SK-N-MC (cell line): Measurements from ENCODE around the gene ATXN10.

ENCODE experiments used
- EZH2 ChIP-seq: fragments of 200-600 bp; sonication (generic); IDR thresholded peaks from one replicate; pipeline ENCODE4 v1.6.1; 2017; ENCODE audit warnings: antibody characterized with exemption
- FOXP2 ChIP-seq: optimal IDR thresholded peaks from 2 replicates; pipeline ENCODE3; 2011; ENCODE audit warnings: mild to moderate bottlenecking, moderate library complexity; ENCODE audit not compliant: insufficient read depth; ENCODE audit errors: extremely low read length, control extremely low read depth
- POLR2AphosphoS5 ChIP-seq: IDR thresholded peaks from 2 replicates; pipeline ENCODE4 v1.6.1; 2012; ENCODE audit warnings: mild to moderate bottlenecking, low read depth, low read length, borderline replicate concordance

- no peak for TF ChIP-seq POLR2AphosphoS5
- no peak for TF ChIP-seq EZH2
- no peak for TF ChIP-seq FOXP2
Observed at GRCh38 chr22:45814198-45814597, 142.6 kb downstream of the ATXN10 start.
